GM13976 (cell line): ENCODE results near the gene MDM2.

Experiments used
- DNase-seq: peaks from one replicate; pipeline ENCODE4 v3.0.0; 2012; ENCODE audit warnings: low spot score
- in situ Hi-C: fragments of 300-500 bp; cut with MboI; formaldehyde crosslinking; loops from one replicate; pipeline ENCODE4 v1.12.0; 2022; ENCODE audit warnings: low sequenced_read_pairs, mixed read lengths, inconsistent platforms; ENCODE audit not compliant: unreplicated experiment
- TF ChIP-seq, protein P1 (sequence below): IDR thresholded peaks from 2 replicates; pipeline ENCODE4 v1.5.1; 2012; ENCODE audit warnings: borderline replicate concordance, mild to moderate bottlenecking; ENCODE audit not compliant: insufficient read depth; ENCODE audit errors: extremely low read depth, missing control alignments, control extremely low read depth

Gene MDM2

DNA sequence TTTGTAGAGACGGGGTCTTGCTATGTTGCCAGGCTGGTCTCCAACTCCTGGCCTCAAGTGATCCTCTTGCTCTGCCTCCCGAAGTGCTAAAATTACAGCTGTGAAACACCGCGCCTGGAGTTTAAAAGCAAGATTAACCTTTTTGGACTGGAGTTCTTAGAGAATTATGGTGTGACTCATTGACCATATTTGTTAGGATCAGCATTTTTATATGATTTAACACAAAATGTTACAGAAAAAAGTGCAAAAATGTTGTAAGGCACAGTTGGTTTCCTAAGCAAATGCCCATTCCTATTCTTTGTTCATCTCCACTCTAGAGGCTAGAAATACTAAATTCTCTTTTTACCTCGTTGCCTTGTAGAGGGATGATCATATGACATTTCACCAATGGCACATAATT, 34.4 kb upstream of the MDM2 start:
- in situ Hi-C loops = no loop called here
- no peak for DNase-seq
- TF ChIP-seq, protein P1, sequence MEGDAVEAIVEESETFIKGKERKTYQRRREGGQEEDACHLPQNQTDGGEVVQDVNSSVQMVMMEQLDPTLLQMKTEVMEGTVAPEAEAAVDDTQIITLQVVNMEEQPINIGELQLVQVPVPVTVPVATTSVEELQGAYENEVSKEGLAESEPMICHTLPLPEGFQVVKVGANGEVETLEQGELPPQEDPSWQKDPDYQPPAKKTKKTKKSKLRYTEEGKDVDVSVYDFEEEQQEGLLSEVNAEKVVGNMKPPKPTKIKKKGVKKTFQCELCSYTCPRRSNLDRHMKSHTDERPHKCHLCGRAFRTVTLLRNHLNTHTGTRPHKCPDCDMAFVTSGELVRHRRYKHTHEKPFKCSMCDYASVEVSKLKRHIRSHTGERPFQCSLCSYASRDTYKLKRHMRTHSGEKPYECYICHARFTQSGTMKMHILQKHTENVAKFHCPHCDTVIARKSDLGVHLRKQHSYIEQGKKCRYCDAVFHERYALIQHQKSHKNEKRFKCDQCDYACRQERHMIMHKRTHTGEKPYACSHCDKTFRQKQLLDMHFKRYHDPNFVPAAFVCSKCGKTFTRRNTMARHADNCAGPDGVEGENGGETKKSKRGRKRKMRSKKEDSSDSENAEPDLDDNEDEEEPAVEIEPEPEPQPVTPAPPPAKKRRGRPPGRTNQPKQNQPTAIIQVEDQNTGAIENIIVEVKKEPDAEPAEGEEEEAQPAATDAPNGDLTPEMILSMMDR = no peak

DNA sequence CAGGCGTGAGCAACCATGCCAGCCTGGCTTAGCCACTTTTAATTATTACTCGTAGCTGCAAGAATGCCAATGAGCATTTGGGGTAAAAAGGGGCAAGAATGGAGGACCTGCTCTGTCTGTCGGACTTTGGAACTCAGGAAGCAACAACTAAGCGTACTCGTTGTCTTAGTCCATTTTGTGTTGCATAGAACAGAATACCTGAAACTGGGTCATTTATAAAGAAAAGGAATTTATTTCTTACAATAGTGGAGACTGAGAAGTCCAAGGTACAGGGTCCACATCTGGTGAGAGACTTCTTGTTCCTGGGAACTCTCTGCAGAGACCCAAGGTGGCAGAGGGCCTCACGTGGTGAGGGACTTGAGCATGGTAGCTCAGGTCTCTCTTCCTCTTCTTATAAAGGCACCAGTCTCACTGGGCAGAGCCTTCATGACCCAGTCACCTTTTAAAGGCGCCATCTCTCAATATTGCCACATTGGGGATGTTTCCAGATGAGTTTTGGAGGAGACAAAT, 32.8 kb upstream of the MDM2 start:
- TF ChIP-seq, protein P1 = no peak
- in situ Hi-C loops = no loop called here
- DNase-seq = no peak

DNA sequence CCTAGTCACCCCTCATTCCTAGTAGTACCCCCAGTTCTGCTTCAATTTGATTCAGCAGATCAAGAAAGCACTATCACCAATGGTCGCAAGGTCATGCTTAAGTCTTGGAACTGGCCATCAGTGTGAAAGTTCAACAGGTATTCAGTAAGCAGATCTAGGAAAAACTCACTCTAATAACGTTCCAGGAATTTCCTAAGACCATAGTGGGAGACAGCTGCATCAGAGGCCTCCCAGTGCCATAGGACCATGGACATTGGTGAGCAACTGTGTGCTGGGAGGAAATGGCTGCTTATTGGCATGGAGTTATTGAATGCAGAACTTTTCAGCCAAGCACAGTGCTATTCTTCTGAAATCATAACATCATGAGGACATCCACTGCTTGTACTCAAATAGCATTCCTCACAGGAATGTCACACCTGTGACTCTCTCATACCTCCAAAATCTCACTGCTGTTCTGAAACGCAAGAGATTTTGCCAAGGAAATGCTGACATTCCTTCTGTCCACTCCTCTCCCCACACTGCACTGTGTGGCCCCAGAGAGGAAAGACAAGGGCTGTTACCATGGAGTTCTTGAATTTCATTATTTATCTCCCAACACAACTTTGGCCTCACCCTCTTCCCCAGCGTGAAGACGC, 30.9 kb upstream of the MDM2 start:
- DNase-seq = no peak
- in situ Hi-C loops = no loop called here
- TF ChIP-seq, protein P1 = no peak

DNA sequence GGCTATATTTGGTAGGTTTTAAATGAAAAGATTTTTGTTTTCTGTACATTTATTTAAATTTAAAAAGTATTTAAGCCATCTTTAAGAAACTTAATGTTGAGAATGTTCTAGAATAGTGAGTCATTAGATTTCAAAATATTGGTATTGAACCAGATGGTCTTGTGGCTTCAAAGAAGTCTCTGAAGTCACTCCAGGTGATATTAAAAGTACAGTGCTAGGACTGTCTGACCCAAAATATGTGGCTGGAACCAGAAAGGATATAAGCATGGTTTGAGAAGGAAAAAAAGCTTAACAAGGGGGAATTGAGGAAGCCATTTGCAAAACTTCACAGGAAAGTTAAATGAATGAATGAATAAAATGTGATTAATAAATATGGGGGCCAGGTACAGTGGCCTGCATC, 28.7 kb upstream of the MDM2 start:
- DNase-seq = no peak
- in situ Hi-C loops = no loop called here
- TF ChIP-seq, protein P1 = no peak

DNA sequence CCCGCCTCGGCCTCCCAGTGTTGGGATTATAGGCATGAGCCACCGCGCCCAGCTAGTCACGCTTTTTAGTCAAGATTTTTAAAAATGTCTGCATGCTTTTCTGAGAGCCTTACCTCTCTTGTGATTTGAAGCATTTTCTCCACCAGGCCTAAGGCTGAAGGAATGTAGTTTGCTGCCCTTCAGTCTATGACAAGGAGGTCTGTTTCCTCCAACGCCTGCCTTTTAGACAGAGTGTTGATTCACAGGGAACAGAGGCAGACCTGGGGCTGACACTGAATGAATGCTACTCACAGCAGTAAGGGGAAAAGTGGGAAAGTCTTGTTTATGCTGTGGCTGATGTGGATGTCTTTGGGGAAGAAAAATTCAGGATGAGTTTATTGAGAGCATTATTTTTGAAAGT, 27.2 kb upstream of the MDM2 start:
- DNase-seq = no peak
- TF ChIP-seq, protein P1 = no peak
- in situ Hi-C loops = no loop called here

DNA sequence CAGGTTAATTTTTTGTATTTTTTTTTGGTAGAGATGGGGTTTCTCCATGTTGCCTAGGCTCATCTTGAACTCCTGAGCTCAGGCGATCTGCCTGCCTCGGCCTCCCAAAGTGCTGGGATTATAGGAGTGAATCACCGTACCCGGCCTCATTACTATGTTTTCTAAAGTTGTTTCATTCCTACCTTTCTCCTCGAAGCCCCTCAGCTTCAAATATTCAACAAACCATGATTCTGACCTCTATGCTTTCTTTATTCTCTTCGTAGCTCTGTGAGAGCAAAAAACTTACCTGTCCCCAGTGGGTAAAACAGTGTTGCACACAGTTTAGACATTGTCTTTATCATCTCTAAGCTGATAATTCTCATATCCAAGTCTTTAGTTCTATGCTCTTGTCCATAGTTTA, 26.2 kb upstream of the MDM2 start:
- no peak for DNase-seq
- in situ Hi-C loops = no loop called here
- TF ChIP-seq, protein P1 = no peak
